IPS-15b (cell line): ENCODE measurements around the gene ACAP3.

Experiments
- H3K27me3 ChIP-seq: one replicate; pipeline ENCODE4 v1.6.1; 2013; ENCODE audit warnings: low read length; ENCODE audit not compliant: control insufficient read depth, insufficient read depth
- H3K36me3 ChIP-seq: one replicate; pipeline ENCODE4 v1.6.1; 2013; ENCODE audit warnings: low read length; ENCODE audit not compliant: control insufficient read depth, insufficient read depth
- H3K4me1 ChIP-seq: one replicate; pipeline ENCODE4 v1.6.1; 2013; ENCODE audit warnings: mild to moderate bottlenecking, low read length; ENCODE audit not compliant: control insufficient read depth, insufficient read depth
- H3K4me3 ChIP-seq: one replicate; pipeline ENCODE4 v1.5.1; 2013; ENCODE audit warnings: low read depth, low read length
- H3K9ac ChIP-seq: one replicate; pipeline ENCODE4 v1.6.1; 2013; ENCODE audit warnings: low read depth, mild to moderate bottlenecking, low read length
- H3K9me3 ChIP-seq: one replicate; pipeline ENCODE4 v1.6.1; 2013; ENCODE audit warnings: mild to moderate bottlenecking, low read length; ENCODE audit not compliant: control insufficient read depth, insufficient read depth

ACAP3 gene

DNA sequence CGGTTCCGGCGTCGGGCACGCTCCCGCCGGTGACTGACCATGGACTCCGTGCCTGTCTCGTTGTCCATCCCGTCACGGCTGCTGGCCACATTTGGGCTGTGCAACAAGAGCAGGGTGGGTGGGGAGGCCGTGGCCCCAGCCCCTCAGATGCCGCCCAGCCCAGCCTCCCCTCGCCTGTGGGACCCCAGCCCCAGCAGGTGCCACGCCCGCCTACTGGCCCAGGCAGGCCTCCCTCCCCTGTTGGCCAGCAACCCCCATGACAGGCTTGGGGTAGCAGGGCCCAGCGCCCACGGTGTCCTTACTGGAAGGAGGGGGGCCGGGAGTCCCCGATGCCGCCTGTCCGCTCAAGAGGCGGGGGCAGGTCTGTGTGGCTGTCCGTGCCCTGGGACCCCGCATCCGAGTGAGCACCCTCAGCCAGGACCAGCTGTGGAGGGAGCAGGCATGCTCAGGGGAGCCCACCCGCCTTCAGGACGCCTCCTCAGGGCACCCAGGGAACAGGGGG, 34.4 kb upstream of the ACAP3 start:
- no peaks in the 10 kb centered on the region for H3K4me1 ChIP-seq
- H3K9ac ChIP-seq, result no peak overlapping the region
- H3K9me3 ChIP-seq, result no peaks in the 10 kb centered on the region
- H3K36me3 ChIP-seq, result peaks cover 29% of the 10 kb centered on the region
- no peak overlapping the region for H3K4me3 ChIP-seq
- H3K27me3 ChIP-seq, result no peaks in the 10 kb centered on the region

DNA sequence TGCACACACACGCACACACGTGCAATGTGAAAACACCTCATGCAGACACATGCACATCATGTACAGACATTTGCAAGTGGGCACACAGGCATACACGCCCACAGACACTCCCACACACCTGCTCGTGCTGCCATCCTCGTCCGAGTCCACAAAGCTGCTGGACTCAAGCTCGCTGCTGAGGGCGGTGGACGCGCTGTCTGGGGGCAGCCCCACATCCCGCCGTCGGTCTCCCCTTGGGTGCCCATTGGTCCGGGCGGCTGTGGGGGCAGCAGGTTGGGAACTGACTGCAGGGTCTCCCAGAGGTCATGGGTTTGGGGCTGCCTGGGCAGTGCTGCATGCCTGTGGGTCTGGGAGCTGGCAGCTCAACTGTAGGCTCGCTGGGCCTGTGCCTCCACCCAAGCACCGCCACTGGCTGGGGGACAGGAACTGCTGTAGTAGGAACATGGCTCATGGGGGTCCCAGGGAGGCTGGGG, 33.9 kb upstream of the ACAP3 start:
- Histone ChIP-seq H3K9ac (no peak overlapping the region), H3K4me3 (no peak overlapping the region), H3K27me3 (no peaks in the 10 kb centered on the region), H3K9me3 (no peaks in the 10 kb centered on the region), H3K36me3 (peaks cover 34% of the 10 kb centered on the region), H3K4me1 (no peaks in the 10 kb centered on the region)

DNA sequence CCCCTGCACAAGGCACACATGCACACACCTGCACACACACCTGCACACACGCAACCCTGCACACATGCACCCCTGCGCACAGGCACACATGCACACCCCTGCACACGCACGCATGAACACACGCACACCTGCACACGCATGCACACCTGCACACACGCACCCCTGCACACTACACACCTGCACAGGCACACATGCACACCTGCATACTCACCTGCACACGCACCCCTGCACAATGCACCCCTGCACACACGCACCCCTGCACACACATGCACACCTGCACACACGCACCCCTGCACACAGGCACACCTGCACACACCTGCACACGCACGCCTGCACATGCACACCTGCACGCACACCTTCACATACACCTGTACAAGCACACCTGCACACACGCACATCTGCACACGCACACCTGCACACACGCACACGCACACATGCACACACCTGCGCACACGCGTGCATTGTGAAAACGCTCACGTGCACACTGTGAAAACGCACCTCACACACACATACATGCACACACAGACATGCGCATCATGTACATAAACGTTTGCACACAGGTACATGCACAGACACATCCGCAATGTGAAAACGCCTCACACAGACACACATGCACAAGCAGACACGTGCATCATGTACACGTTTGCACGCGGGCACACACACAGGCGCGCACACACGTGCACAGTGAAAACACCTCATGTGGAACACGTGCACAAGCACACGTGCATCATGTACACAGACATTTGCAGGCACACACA, 33.2 kb upstream of the ACAP3 start:
- no peaks in the 10 kb centered on the region for H3K4me1 ChIP-seq

DNA sequence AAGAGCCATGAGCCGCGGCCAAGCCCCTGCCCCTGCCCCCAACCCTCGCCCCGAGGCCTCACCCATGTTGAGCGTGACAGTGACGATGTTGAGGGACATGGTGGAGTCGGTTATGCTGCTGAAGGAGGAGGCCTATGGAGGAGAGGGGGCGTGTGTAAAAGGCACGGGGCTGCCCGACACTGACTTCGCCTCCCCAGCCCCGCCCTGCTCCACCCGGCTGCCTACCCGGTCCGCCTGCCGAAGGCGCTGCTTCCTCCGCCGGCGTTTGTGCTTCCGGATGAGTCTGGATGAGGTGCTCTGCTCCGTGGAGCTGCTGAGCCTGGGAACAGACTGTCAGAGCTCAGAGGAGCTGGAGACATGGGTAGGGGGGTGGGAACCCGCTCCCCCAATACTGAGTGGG, 32.5 kb upstream of the ACAP3 start:
- no peaks in the 10 kb centered on the region for H3K9me3 ChIP-seq
- H3K4me1 ChIP-seq, result no peaks in the 10 kb centered on the region
- H3K4me3 ChIP-seq, result no peak overlapping the region
- peaks cover 36% of the 10 kb centered on the region for H3K36me3 ChIP-seq
- H3K9ac ChIP-seq, result no peak overlapping the region
- no peaks in the 10 kb centered on the region for H3K27me3 ChIP-seq

More for the DNA sequence above, 33.2 kb upstream of the ACAP3 start:
- no peak overlapping the region for H3K9ac ChIP-seq
- no peaks in the 10 kb centered on the region for H3K27me3 ChIP-seq
- no peak overlapping the region for H3K4me3 ChIP-seq
- H3K36me3 ChIP-seq, result peaks cover 36% of the 10 kb centered on the region
- no peaks in the 10 kb centered on the region for H3K9me3 ChIP-seq

DNA sequence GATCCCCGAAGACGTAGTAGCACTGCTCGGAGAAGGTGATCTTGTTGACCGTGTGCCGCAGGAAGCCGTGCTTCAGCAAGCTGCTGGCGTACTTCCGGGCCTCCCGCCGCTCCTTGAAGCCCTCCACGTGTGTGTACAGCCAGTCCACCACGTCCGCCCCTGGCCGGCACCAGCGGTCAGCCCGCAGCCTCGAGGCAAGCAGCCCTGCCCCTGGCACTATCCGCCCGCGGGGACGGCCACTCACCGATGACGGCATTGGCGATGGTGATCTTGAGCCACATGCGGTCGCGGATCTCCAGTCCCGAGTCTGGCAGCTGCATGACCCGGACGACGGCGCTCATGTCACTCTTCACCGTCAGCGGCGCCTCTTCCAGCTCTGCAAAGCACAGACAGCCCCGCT, 30.5 kb upstream of the ACAP3 start:
- H3K9me3 ChIP-seq, result no peaks in the 10 kb centered on the region
- no peaks in the 10 kb centered on the region for H3K4me1 ChIP-seq
- H3K27me3 ChIP-seq, result no peaks in the 10 kb centered on the region
- no peak overlapping the region for H3K9ac ChIP-seq
- H3K36me3 ChIP-seq, result peaks cover 36% of the 10 kb centered on the region
- H3K4me3 ChIP-seq, result no peak overlapping the region

DNA sequence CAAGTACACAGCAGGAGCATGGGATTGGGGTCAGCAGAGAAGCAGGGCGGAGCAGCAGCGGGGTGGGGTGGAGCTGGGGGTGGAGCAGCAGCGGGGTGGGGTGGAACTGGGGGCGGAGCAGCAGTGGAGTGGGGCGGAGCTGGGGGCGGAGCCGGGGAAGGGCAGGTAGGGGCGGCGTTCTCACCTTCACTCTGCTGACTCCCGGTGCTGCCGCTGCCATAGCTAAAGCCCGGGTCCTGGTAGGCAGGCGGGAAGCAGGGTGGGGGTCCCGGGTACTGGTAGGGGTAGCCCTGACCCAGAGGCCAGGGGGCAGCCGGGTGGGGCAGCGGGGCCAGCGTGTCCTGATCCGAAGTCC, 30.0 kb upstream of the ACAP3 start:
- Histone ChIP-seq H3K9ac (no peak overlapping the region), H3K9me3 (no peaks in the 10 kb centered on the region), H3K4me3 (no peak overlapping the region), H3K36me3 (peaks cover 36% of the 10 kb centered on the region), H3K4me1 (no peaks in the 10 kb centered on the region), H3K27me3 (no peaks in the 10 kb centered on the region)

GRCh38 chr1:1336931-1337792, 29.4 kb upstream of the ACAP3 start:
- no peak overlapping the region for H3K9ac ChIP-seq
- H3K27me3 ChIP-seq, result no peaks in the 10 kb centered on the region
- H3K4me3 ChIP-seq, result no peak overlapping the region
- no peaks in the 10 kb centered on the region for H3K4me1 ChIP-seq
- H3K9me3 ChIP-seq, result no peaks in the 10 kb centered on the region
- peaks cover 36% of the 10 kb centered on the region for H3K36me3 ChIP-seq

DNA sequence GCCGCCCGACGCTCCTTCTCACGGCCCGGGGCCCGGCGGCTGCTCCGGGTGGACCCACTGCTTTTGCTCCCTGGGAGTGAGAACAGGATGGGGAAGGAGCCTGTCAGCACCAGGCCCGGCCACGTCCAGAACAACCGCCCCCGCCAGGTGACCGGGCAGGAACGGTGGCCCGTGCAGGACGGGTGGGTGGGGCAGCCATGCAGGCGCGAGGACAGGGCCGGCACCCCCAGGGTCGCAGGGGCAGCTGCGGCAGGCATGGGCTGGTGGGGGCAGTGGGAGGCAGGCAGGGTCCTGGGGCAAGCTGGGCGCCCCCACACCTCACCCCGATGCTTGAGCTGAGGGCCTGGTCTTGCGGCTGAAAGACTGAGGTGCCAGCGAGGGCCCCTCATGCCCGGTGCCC, 28.7 kb upstream of the ACAP3 start:
- H3K36me3 ChIP-seq, result peaks cover 34% of the 10 kb centered on the region
- no peaks in the 10 kb centered on the region for H3K27me3 ChIP-seq
- no peaks in the 10 kb centered on the region for H3K9me3 ChIP-seq
- no peak overlapping the region for H3K9ac ChIP-seq
- no peak overlapping the region for H3K4me3 ChIP-seq
- no peaks in the 10 kb centered on the region for H3K4me1 ChIP-seq

- H3K4me1 ChIP-seq, result no peaks in the 10 kb centered on the region
- H3K36me3 ChIP-seq, result peaks cover 28% of the 10 kb centered on the region
- no peak overlapping the region for H3K4me3 ChIP-seq
- no peaks in the 10 kb centered on the region for H3K9me3 ChIP-seq
- no peaks in the 10 kb centered on the region for H3K27me3 ChIP-seq
- H3K9ac ChIP-seq, result no peak overlapping the region
Measured at GRCh38 chr1:1335792-1336248, 28.1 kb upstream of the ACAP3 start.

- no peak overlapping the region for H3K4me3 ChIP-seq
- H3K27me3 ChIP-seq, result no peaks in the 10 kb centered on the region
- H3K9ac ChIP-seq, result no peak overlapping the region
- peaks cover 24% of the 10 kb centered on the region for H3K36me3 ChIP-seq
- no peaks in the 10 kb centered on the region for H3K4me1 ChIP-seq
- H3K9me3 ChIP-seq, result no peaks in the 10 kb centered on the region
Measured at GRCh38 chr1:1335283-1335682, 27.6 kb upstream of the ACAP3 start.

GRCh38 chr1:1334835-1335234, 27.1 kb upstream of the ACAP3 start:
- H3K4me3 ChIP-seq, result no peak overlapping the region
- H3K9me3 ChIP-seq, result no peaks in the 10 kb centered on the region
- H3K4me1 ChIP-seq, result no peaks in the 10 kb centered on the region
- peaks cover 24% of the 10 kb centered on the region for H3K36me3 ChIP-seq
- no peak overlapping the region for H3K9ac ChIP-seq
- no peaks in the 10 kb centered on the region for H3K27me3 ChIP-seq
